ENCODE data around the gene SLC5A10. TPM values are rescaled to one million over a fixed set of nuclear protein-coding genes. Genes with fewer than 3 reads are reported as not detected.

SLC5A10 gene
- total RNA-seq, 4 donors from 2014 or later, result 0.40 to 0.76 (median 0.53) TPM; not detected in 1

GRCh38 chr17:18910881-18911280 lies 41.1 kb upstream of the SLC5A10 start:
- 86% methylated on average over 6 of the region's 6 CpGs for WGBS, 2 donors
- intact Hi-C loops (cut with DNase I), result no loop called here
- Histone ChIP-seq H3K27me3 (no peaks in the 10 kb centered on the region), H3K9me3 (no peaks in the 10 kb centered on the region), H3K27ac (no peak overlapping the region), H3K36me3 (peaks cover 0 to 94% (median 10%) of the 10 kb centered on the region in 3 donors), H3K4me3 (no peak overlapping the region), H3K4me1 (no peaks in the 10 kb centered on the region)
- no peak for DNase-seq
- TF ChIP-seq, protein P1, sequence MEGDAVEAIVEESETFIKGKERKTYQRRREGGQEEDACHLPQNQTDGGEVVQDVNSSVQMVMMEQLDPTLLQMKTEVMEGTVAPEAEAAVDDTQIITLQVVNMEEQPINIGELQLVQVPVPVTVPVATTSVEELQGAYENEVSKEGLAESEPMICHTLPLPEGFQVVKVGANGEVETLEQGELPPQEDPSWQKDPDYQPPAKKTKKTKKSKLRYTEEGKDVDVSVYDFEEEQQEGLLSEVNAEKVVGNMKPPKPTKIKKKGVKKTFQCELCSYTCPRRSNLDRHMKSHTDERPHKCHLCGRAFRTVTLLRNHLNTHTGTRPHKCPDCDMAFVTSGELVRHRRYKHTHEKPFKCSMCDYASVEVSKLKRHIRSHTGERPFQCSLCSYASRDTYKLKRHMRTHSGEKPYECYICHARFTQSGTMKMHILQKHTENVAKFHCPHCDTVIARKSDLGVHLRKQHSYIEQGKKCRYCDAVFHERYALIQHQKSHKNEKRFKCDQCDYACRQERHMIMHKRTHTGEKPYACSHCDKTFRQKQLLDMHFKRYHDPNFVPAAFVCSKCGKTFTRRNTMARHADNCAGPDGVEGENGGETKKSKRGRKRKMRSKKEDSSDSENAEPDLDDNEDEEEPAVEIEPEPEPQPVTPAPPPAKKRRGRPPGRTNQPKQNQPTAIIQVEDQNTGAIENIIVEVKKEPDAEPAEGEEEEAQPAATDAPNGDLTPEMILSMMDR (IDR thresholded peaks at IDR 0.05), result no peak
- no peak for TF ChIP-seq POLR2A (IDR thresholded peaks at IDR 0.05)

DNA sequence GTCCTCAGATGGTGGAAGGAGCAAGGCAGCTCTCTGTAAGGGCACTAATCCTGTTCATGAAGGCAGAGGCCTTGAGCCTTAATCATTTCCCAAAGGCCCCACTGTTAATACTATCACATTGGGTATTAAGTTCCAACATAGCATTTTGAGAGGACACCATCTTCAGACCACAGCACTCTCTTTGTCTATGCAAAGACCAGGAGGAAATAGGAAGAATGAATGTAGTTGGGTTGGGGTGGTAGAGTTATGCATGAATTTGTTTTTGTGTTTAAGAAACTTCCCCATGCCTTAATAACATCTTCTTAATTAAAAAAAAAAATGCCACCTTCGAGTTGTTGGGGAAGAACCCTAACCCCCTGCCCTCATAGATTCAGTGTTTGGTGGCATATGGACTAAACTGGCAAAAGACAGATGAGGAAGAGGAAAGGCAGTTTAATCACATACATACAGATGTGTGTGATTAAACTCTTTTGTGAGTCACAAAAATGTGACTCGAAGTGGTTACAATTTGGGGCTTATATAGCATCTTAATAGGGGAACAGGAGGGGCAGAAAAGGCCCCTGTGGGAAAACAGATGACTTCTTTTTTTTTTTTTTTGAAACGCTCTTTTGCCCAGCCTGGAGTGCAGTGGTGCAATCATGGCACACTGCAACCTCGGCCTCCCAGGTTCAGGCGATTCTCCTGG lies 35.0 kb upstream of the SLC5A10 start:
- H3K4me1 ChIP-seq, result peaks cover 8 to 23% (median 11%) of the 10 kb centered on the region in 3 donors
- TF ChIP-seq POLR2A (IDR thresholded peaks at IDR 0.05), result no peak
- TF ChIP-seq, protein P1 (IDR thresholded peaks at IDR 0.05), result no peak
- no peaks in the 10 kb centered on the region for H3K9me3 ChIP-seq
- intact Hi-C loops (cut with DNase I), result no loop called here
- peaks cover 3 to 76% (median 5%) of the 10 kb centered on the region in 3 donors for H3K36me3 ChIP-seq
- DNase-seq, result no peak
- H3K27ac ChIP-seq, result no peak overlapping the region
- H3K4me3 ChIP-seq, result no peak overlapping the region
- no peaks in the 10 kb centered on the region for H3K27me3 ChIP-seq
- 60 to 68% methylated on average over 5 of the region's 5 CpGs for WGBS, 2 donors

DNA sequence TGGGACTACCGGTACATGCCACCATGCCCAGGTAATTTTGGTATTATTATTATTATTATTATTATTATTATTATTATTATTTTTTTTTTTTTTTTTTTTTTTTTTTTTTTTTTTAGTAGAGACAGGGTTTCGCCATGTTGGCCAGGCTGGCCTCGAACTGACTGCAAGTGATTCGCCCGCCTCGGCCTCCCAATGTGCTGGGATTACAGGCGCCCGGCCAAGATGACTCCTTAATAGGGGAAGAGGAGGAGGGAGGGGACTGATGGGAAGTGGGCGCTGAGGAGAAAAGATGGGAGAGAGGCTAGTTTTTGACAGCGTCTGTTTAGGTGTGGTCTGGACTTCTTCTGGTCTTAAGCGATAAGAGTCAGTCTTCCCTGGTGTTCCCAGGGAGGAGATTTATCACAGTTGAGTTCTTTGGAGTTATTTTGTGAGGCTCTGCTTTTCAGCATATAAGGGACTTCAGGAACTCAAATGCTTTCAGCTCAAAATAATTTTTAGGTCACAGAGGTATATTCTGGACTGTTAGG lies 34.4 kb upstream of the SLC5A10 start:
- intact Hi-C loops (cut with DNase I), result no loop called here
- Histone ChIP-seq H3K36me3 (peaks cover 3 to 70% (median 5%) of the 10 kb centered on the region in 3 donors), H3K27ac (no peak overlapping the region), H3K9me3 (no peaks in the 10 kb centered on the region), H3K27me3 (no peaks in the 10 kb centered on the region), H3K4me3 (no peak overlapping the region), H3K4me1 (peaks cover 12 to 29% (median 14%) of the 10 kb centered on the region in 3 donors)
- WGBS, 2 donors, result 90 to 94% methylated on average over 4 to 9 of the region's 11 CpGs
- no peak for DNase-seq
- TF ChIP-seq, protein P1 (IDR thresholded peaks at IDR 0.05), result no peak
- no peak for TF ChIP-seq POLR2A (IDR thresholded peaks at IDR 0.05)

DNA sequence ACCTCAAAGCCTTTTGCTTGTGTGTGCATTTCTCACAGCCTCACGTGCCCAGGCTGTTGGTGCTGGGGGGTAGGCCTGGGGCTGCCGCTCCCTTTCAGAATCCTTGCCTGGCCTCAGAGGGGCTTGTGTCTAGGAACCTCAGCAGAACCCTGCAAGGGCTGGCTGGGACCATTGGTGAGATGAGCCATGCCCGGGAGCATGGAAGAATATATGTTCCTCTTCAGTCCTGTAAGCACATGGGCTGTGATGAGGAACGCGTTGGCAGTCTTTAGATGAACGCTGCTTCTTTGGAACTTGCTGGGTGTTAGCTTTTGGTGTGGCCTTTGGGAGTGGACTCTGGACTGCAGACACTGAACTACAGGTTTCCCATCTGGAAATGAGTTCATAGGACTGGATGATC lies 32.0 kb upstream of the SLC5A10 start:
- Histone ChIP-seq H3K9me3 (no peaks in the 10 kb centered on the region), H3K27me3 (no peaks in the 10 kb centered on the region), H3K4me1 (peaks cover 14 to 48% (median 15%) of the 10 kb centered on the region in 3 donors), H3K36me3 (peaks cover 3 to 56% (median 5%) of the 10 kb centered on the region in 3 donors), H3K4me3 (no peak overlapping the region), H3K27ac (peak overlapping the region in 1 of 4 donors; percentile 36)
- no peak for TF ChIP-seq POLR2A (IDR thresholded peaks at IDR 0.05)
- TF ChIP-seq, protein P1 (IDR thresholded peaks at IDR 0.05), result no peak
- 81 to 89% methylated on average over 3 to 5 of the region's 6 CpGs for WGBS, 2 donors
- no peak for DNase-seq
- intact Hi-C loops (cut with DNase I), result no loop called here

DNA sequence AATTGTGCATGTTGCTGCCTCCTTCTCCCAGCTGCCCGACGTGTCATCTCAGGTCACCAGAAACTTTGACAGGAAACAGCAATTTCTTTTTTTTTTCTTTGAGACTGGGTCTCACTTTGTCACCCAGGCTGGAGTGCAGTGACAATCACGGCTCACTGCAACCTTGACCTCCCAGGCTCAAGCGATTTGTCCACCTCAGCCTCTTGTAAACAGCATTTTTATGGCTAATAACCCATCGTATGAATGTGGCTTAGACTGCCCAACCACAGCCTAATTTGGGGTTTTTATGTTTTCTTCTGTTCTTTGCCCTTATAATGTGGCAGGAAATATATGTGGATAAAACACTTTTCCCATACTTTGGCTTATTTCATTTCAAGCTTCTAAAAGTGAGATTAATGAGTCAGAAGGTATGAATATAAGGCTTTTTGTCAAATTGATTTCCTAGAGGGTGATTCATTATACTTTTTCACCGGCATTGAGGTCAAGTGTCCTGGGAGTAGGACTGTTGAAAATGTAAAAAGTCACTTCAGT lies 31.0 kb upstream of the SLC5A10 start:
- no peak for DNase-seq
- Histone ChIP-seq H3K9me3 (no peaks in the 10 kb centered on the region), H3K27ac (peak overlapping the region in 3 of 4 donors; percentile 14 to 53 (median 43)), H3K4me1 (peaks cover 14 to 48% (median 15%) of the 10 kb centered on the region in 3 donors), H3K4me3 (no peak overlapping the region), H3K27me3 (no peaks in the 10 kb centered on the region), H3K36me3 (peaks cover 3 to 56% (median 5%) of the 10 kb centered on the region in 3 donors)
- intact Hi-C loops (cut with DNase I), result no loop called here
- WGBS, 2 donors, result 35 to 36% methylated on average over 6 of the region's 6 CpGs
- no peak for TF ChIP-seq POLR2A (IDR thresholded peaks at IDR 0.05)
- TF ChIP-seq, protein P1 (IDR thresholded peaks at IDR 0.05), result no peak

All from esophagus squamous epithelium (tissue), 5 donors.